ENCODE results near the gene FEM1B. TPM values are rescaled to one million over a fixed set of nuclear protein-coding genes. Genes with fewer than 3 reads are reported as not detected.
A peak's percentile ranks its signal among the peaks of the same experiment; 100 is the strongest.

The FEM1B gene
- total and polyA plus RNA-seq, 2 experiments from 2014 or later: 11.9 to 62.8 TPM

- Histone ChIP-seq H3K4me2 (no peak overlapping the region), H3K36me3 (replicated peaks; ENCODE audit: insufficient read depth, low read depth) (no peaks in the 10 kb centered on the region), H3K9me2 (replicated peaks; ENCODE audit: insufficient read depth) (no peaks in the 10 kb centered on the region), H3K27ac (no peak overlapping the region), H3K4me3 (no peak overlapping the region), H2AFZ (no peak overlapping the region), H3K9me3 (ENCODE audit: low read depth) (no peaks in the 10 kb centered on the region), H4K20me1 (ENCODE audit: insufficient read depth, poor library complexity, severe bottlenecking) (peaks cover 70% of the 10 kb centered on the region), H3K4me1 (ENCODE audit: insufficient read depth) (peaks cover 32% of the 10 kb centered on the region), H3K79me2 (peaks cover 100% of the 10 kb centered on the region), H3K27me3 (no peaks in the 10 kb centered on the region)
- DNase-seq (ENCODE audit: low spot score): no peak
- no peak for TF ChIP-seq EZH2 (IDR thresholded peaks at IDR 0.05; ENCODE audit: borderline replicate concordance)
- TF ChIP-seq, protein P1, sequence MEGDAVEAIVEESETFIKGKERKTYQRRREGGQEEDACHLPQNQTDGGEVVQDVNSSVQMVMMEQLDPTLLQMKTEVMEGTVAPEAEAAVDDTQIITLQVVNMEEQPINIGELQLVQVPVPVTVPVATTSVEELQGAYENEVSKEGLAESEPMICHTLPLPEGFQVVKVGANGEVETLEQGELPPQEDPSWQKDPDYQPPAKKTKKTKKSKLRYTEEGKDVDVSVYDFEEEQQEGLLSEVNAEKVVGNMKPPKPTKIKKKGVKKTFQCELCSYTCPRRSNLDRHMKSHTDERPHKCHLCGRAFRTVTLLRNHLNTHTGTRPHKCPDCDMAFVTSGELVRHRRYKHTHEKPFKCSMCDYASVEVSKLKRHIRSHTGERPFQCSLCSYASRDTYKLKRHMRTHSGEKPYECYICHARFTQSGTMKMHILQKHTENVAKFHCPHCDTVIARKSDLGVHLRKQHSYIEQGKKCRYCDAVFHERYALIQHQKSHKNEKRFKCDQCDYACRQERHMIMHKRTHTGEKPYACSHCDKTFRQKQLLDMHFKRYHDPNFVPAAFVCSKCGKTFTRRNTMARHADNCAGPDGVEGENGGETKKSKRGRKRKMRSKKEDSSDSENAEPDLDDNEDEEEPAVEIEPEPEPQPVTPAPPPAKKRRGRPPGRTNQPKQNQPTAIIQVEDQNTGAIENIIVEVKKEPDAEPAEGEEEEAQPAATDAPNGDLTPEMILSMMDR (IDR thresholded peaks at IDR 0.05; ENCODE audit: poor library complexity): no peak
- TF ChIP-seq EZH2phosphoT487 (IDR thresholded peaks at IDR 0.05; ENCODE audit: low read depth, severe bottlenecking, unreplicated experiment): no peak
- 97% methylated on average over 2 of the region's 2 CpGs for WGBS (ENCODE audit: low lambda C conversion rate, missing lambda C conversion rate)
These were observed 5.9 kb downstream of the FEM1B start for GRCh38 chr15:68283401-68283800.

- Histone ChIP-seq H4K20me1 (ENCODE audit: insufficient read depth, poor library complexity, severe bottlenecking) (peaks cover 79% of the 10 kb centered on the region), H3K79me2 (peaks cover 100% of the 10 kb centered on the region), H3K9me3 (ENCODE audit: low read depth) (no peaks in the 10 kb centered on the region), H2AFZ (no peak overlapping the region), H3K27ac (peak overlapping the region; percentile 39), H3K36me3 (replicated peaks; ENCODE audit: insufficient read depth, low read depth) (no peaks in the 10 kb centered on the region), H3K27me3 (no peaks in the 10 kb centered on the region), H3K4me1 (ENCODE audit: insufficient read depth) (peaks cover 28% of the 10 kb centered on the region), H3K4me2 (no peak overlapping the region), H3K9me2 (replicated peaks; ENCODE audit: insufficient read depth) (no peaks in the 10 kb centered on the region), H3K4me3 (no peak overlapping the region)
- 90% methylated on average over 7 of the region's 7 CpGs for WGBS (ENCODE audit: low lambda C conversion rate, missing lambda C conversion rate)
- no peak for DNase-seq (ENCODE audit: low spot score)
- TF ChIP-seq EZH2 (IDR thresholded peaks at IDR 0.05; ENCODE audit: borderline replicate concordance) (no peak), EZH2phosphoT487 (IDR thresholded peaks at IDR 0.05; ENCODE audit: low read depth, severe bottlenecking, unreplicated experiment) (no peak)
- TF ChIP-seq, protein P1 (IDR thresholded peaks at IDR 0.05; ENCODE audit: poor library complexity): no peak
These were observed 7.2 kb downstream of the FEM1B start for GRCh38 chr15:68284616-68285258.

DNA sequence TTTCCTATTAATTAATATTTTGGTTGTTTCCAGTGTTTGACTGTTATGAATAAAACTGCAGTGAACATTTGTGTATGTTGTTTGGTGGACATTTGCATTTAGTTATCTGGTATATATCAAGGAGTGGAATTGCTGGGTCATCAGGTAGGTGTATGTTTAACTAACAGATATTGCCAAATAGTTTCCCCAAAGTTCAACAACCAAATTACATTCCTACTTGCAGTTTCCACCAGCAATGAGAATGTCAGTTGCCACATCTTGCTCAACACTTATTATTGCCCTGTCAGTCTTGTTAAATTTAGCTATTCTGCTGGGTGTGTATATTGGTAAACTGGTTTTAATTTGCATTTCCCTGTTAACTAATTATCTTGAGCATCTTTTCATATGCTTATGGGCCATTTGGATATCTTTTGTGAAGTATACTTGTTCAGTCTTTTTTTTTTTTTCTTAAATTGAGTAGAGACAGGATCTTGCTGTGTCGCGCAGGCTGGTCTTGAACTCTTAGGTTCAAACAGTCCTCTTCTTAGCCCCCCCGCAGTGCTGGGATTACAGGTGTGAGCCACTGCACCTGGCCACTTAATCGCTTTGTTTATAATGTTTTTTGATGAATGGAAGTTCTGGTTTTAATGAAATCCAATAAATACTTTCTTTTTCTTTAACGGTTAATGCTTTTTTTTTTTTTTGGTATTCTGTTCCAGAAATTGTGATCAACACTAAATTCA is 7.9 kb downstream of the FEM1B start:
- Histone ChIP-seq H3K9me2 (replicated peaks; ENCODE audit: insufficient read depth) (no peaks in the 10 kb centered on the region), H3K36me3 (replicated peaks; ENCODE audit: insufficient read depth, low read depth) (no peaks in the 10 kb centered on the region), H3K27me3 (no peaks in the 10 kb centered on the region), H3K4me1 (ENCODE audit: insufficient read depth) (peaks cover 21% of the 10 kb centered on the region), H3K9me3 (ENCODE audit: low read depth) (no peaks in the 10 kb centered on the region), H2AFZ (no peak overlapping the region), H3K27ac (peak overlapping the region; percentile 39), H3K79me2 (peaks cover 100% of the 10 kb centered on the region), H3K4me2 (no peak overlapping the region), H4K20me1 (ENCODE audit: insufficient read depth, poor library complexity, severe bottlenecking) (peaks cover 75% of the 10 kb centered on the region), H3K4me3 (no peak overlapping the region)
- 84% methylated on average over 5 of the region's 5 CpGs for WGBS (ENCODE audit: low lambda C conversion rate, missing lambda C conversion rate)
- TF ChIP-seq EZH2 (IDR thresholded peaks at IDR 0.05; ENCODE audit: borderline replicate concordance) (no peak), EZH2phosphoT487 (IDR thresholded peaks at IDR 0.05; ENCODE audit: low read depth, severe bottlenecking, unreplicated experiment) (no peak)
- TF ChIP-seq, protein P1 (IDR thresholded peaks at IDR 0.05; ENCODE audit: poor library complexity): no peak
- peak; percentile 30 for DNase-seq (ENCODE audit: low spot score)
